Astrocyte (in vitro differentiated cells and primary cell): Measurements from ENCODE around the gene ATP5IF1.

Experiments used
- CTCF ChIP-seq: IDR thresholded peaks from 2 replicates; pipeline ENCODE4 v1.5.1; 2011; ENCODE audit warnings: low read depth, mild to moderate bottlenecking, inconsistent platforms, low read length, moderate library complexity; ENCODE audit not compliant: insufficient read depth
- EZH2 ChIP-seq: IDR thresholded peaks from 2 replicates; pipeline ENCODE4 v1.6.1; 2012; ENCODE audit warnings: mild to moderate bottlenecking, low read length, inconsistent platforms; ENCODE audit not compliant: insufficient read depth

GRCh38 chr1:28246427-28246832 lies 10.5 kb downstream of the ATP5IF1 start:
- TF ChIP-seq CTCF (no peak), EZH2 (no peak)
